Duodenal mucosa (tissue), 2 donors: ENCODE data around the gene ZFR2.

Source experiments
- H3K27ac ChIP-seq: one replicate; pipeline ENCODE4 v1.7.0; 2013; ENCODE audit warnings: low read depth, low read length
- H3K27me3 ChIP-seq, 2 donors: one replicate each; pipeline ENCODE4 v1.7.0; 2013; ENCODE audit warnings: low read length in 2 of 2, control low read depth in 1 of 2; ENCODE audit not compliant: insufficient read depth in 2 of 2, control insufficient read depth in 1 of 2
- H3K36me3 ChIP-seq, 2 donors: one replicate each; pipeline ENCODE4 v1.7.0; 2013; ENCODE audit warnings: low read length in 2 of 2, control low read depth in 1 of 2; ENCODE audit not compliant: insufficient read depth in 2 of 2, control insufficient read depth in 1 of 2
- H3K4me1 ChIP-seq, 2 donors: one replicate each; pipeline ENCODE4 v1.7.0; 2013; ENCODE audit warnings: low read length in 2 of 2, control low read depth in 1 of 2; ENCODE audit not compliant: insufficient read depth in 2 of 2, control insufficient read depth in 1 of 2
- H3K4me3 ChIP-seq, 2 donors: one replicate each; pipeline ENCODE4 v1.7.0; 2013; ENCODE audit warnings: low read length in 2 of 2, low read depth in 1 of 2
- H3K9ac ChIP-seq, 2 donors: one replicate each; pipeline ENCODE4 v1.7.0; 2013; ENCODE audit warnings: low read length in 2 of 2, low read depth in 1 of 2
- H3K9me3 ChIP-seq, 2 donors: one replicate each; pipeline ENCODE4 v1.7.0; 2013; ENCODE audit warnings: low read length in 2 of 2, control low read depth in 1 of 2; ENCODE audit not compliant: control insufficient read depth in 1 of 2

Gene ZFR2

DNA sequence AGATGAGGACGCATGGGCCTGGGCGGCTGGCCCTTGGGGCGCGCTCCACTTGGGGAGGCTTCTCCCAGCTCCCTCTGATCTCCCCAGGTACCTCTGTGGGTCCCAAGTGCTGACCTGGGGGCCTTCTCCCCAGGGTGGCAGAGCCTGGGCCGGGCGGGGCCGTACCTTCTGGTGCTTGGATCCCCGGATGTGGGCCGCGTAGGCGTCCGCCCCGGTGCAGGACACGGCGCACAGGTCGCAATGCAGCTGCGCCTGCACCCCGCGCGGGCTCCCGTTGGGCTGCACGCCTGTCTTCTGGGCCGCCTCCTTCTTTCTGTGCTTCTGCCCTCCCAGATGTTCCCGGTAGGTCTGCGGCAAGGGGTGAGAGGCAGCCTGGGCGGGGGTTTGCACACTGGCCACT lies 41.5 kb downstream of the ZFR2 start:
- Histone ChIP-seq H3K27me3 (no peaks in the 10 kb centered on the region), H3K36me3 (no peaks in the 10 kb centered on the region), H3K9me3 (no peaks in the 10 kb centered on the region), H3K9ac (no peak overlapping the region), H3K4me1 (no peaks in the 10 kb centered on the region), H3K27ac (no peak overlapping the region), H3K4me3 (no peak overlapping the region)

DNA sequence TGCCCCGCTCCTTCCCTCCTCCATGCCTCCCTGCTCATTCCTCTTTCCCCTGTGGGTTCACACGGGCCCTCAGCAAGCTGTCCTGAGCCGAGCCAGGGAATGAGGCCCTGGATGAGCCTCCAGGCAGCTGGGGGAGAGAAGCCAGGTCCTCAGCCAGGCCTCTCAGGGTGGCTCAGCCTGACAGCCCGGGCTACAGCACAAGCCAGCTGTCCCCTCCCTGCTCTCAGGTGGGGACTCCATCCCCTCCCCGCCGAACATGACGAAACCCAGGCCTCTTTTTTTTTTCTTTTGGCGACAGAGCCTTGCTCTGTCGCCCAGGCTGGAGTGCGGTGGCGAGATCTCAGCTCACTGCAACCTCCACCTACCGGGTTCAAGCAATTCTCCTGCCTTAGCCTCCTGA lies 42.7 kb downstream of the ZFR2 start:
- Histone ChIP-seq H3K36me3 (no peaks in the 10 kb centered on the region), H3K27me3 (no peaks in the 10 kb centered on the region), H3K9ac (no peak overlapping the region), H3K4me1 (no peaks in the 10 kb centered on the region), H3K9me3 (no peaks in the 10 kb centered on the region), H3K27ac (no peak overlapping the region), H3K4me3 (no peak overlapping the region)

DNA sequence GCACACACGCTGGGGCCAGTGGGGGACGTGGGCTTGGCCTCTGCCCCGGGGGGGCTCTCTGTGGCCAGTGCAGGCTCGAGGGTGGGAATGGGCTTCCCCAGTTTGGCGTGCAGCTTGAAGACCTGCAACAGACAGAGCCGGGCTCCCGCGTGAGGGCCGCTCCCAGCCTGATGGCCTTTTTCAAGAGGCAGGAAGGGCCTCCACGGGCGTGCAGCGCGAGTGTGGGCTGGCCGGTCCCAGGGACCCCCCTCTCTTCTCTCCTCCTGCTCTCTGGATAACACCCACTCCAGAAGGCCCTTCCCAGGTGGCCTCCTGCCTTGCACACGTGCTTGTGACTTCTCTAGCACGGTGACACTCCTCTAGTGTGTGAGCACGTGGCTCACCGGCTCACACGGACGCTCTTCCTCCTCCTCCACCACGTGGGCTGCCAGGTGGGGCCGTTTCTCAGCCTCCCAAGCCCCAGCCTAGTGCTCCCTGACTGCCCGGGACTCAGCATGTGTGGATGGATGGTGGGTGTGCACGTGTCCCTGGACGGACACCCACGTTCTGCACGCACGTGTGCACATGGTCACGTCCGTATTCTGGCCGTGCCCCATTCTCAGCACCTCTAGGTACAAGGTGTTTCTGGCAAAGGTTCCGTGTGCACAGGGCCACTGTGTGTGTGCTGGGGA lies 43.4 kb downstream of the ZFR2 start:
- Histone ChIP-seq H3K4me1 (no peaks in the 10 kb centered on the region), H3K27me3 (no peaks in the 10 kb centered on the region), H3K36me3 (no peaks in the 10 kb centered on the region), H3K9me3 (no peaks in the 10 kb centered on the region), H3K27ac (no peak overlapping the region), H3K4me3 (no peak overlapping the region), H3K9ac (no peak overlapping the region)

DNA sequence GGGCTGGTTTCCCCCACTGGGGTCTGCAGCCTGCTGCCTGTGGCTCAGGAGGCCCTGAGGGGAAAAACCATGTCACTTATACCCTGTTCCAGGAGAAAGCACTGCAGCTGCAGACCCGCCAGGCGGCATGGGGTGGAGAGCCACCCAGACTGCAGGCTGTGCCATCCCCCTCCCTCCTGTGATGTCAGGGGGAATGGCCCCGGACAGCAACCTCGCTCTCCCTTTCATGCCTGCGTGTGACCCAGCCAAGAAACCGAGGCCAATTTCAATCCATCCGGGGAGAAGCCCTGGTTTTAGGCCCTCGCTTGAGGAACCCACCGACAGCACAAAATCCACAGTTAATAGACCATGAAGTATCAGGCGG lies 45.5 kb downstream of the ZFR2 start:
- Histone ChIP-seq H3K36me3 (no peaks in the 10 kb centered on the region), H3K4me3 (no peak overlapping the region), H3K9ac (no peak overlapping the region), H3K27ac (no peak overlapping the region), H3K4me1 (peaks cover 0 to 4% of the 10 kb centered on the region in 2 donors), H3K27me3 (no peaks in the 10 kb centered on the region), H3K9me3 (no peaks in the 10 kb centered on the region)

DNA sequence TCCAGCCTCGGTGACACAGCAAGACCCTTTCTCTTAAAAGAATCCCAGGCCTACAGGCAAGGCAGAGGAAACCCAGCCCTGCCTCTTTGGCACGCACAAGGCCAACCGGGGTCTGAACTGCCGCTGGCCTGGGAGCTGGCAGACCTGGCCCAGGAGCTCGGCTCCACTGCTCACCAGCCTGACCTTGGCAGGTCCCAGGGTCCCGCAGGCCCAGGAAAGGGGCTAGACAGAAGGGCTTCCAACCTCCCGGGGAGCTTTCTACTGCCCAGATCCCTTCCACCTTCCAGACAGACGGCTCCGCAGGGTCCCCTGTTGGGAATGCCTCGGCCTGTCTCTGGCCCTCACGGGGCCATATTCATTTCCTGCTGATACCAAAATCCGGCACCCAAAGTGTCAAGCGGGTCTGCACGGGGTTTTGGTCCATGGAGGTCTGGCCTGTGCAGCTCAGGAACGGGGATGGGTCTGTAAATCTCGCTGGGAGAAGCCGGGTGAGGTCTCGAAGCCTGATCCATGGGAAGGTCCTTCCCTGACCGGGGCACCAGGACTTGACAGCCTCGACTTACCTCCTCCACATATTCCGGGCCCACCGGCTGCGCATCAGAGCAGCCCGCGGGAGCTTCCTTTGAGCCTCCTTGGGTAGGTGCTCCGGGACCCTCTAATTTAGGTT lies 46.0 kb downstream of the ZFR2 start:
- H3K27me3 ChIP-seq: no peaks in the 10 kb centered on the region
- H3K4me3 ChIP-seq: no peak overlapping the region
- no peaks in the 10 kb centered on the region for H3K9me3 ChIP-seq
- no peak overlapping the region for H3K27ac ChIP-seq
- H3K4me1 ChIP-seq: peaks cover 0 to 4% of the 10 kb centered on the region in 2 donors
- no peaks in the 10 kb centered on the region for H3K36me3 ChIP-seq
- H3K9ac ChIP-seq: no peak overlapping the region

DNA sequence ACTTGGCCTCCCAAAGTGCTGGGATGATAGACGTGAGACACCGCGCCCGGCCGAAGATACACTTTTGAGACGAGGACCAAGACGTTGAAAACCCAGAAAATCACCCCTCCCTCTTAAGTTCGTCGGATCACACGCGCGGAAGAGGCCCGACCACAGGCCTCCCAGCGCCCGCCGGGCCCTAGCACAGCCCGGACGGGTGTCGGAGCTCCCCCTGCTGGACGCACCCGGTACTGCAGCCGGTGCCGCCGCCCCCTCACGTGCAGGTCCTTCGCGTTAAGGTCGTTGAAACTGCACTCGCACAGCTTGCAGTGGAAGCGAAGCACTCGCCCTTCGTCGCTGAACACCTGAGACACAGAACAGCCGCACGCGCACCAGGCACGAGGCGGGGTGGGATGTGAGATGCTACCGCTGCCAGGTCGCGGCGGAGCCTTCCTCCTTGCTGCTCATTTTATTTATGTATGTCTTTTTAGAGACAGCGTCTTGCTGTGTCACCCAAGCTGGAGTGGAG lies 46.9 kb downstream of the ZFR2 start:
- Histone ChIP-seq H3K27ac (no peak overlapping the region), H3K36me3 (no peaks in the 10 kb centered on the region), H3K27me3 (no peaks in the 10 kb centered on the region), H3K9me3 (no peaks in the 10 kb centered on the region), H3K4me3 (peak overlapping the region in 1 of 2 donors; percentile 43), H3K4me1 (peaks cover 0 to 4% of the 10 kb centered on the region in 2 donors), H3K9ac (no peak overlapping the region)

DNA sequence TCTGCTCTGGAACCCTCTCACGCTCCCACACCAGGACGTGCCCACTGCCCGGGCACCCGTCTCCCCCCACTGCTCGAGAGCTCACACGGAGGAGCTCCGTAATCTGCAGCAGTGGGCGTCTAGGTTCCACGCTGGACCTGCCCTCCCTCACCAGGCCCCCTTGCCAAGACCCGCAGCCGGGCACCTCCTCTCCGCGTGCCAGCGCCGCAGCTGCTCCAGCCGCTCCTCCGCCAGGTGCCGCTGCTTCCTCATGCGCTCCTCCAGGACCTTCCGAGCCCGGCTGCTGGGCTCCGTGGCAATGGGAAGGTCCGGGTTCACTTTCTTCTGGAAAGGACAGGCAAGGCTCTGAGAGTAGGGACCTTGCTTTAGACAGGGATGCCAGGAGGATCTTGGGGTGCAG lies 47.7 kb downstream of the ZFR2 start:
- H3K9ac ChIP-seq: no peak overlapping the region
- peaks cover 0 to 4% of the 10 kb centered on the region in 2 donors for H3K4me1 ChIP-seq
- no peaks in the 10 kb centered on the region for H3K36me3 ChIP-seq
- H3K27ac ChIP-seq: no peak overlapping the region
- H3K4me3 ChIP-seq: no peak overlapping the region
- H3K27me3 ChIP-seq: no peaks in the 10 kb centered on the region
- no peaks in the 10 kb centered on the region for H3K9me3 ChIP-seq

DNA sequence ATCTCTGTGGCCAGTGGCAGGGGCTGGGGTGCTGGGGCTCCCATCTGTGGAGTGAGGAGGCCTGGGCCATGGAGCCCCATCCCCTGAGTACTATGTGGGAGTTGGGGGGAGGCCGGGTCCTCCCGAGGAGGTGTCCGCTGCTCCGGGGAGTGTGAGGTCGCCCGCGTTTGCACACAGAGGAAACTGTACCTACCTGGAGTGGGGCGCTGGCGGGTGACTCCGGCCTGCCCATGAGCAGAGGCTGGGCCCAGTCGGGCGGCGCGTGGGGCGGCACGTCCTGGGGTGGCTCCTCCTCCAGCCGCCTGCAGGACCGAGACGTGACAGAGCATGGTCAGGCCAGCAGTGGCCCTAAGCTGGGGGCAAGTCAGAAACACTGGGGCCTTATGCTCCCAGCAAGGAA lies 48.8 kb downstream of the ZFR2 start:
- H3K27ac ChIP-seq: no peak overlapping the region
- H3K36me3 ChIP-seq: no peaks in the 10 kb centered on the region
- H3K9me3 ChIP-seq: no peaks in the 10 kb centered on the region
- H3K4me1 ChIP-seq: peaks cover 0 to 4% of the 10 kb centered on the region in 2 donors
- H3K9ac ChIP-seq: no peak overlapping the region
- H3K4me3 ChIP-seq: no peak overlapping the region
- no peaks in the 10 kb centered on the region for H3K27me3 ChIP-seq

DNA sequence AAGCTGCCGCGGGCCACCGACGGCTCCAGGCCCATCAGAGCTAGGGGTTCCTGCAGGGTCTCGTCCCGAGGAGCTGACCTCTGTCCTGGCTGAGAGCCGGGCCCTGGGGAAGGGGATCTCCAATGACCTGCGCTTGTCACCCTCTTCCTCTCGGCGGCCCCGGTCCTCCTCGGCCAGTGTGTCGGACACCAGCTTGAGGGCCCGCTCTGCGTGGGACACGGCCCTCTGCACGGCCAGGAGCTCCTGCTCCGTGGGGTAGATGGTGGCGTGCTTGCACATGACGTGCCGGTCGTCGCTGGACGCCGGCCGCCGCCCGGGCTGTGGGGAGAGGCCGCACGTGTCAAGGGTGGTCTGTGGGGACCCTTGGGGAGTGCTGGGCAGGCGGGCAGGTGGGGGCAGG lies 49.9 kb downstream of the ZFR2 start:
- H3K27me3 ChIP-seq: no peaks in the 10 kb centered on the region
- no peak overlapping the region for H3K9ac ChIP-seq
- H3K4me3 ChIP-seq: no peak overlapping the region
- no peaks in the 10 kb centered on the region for H3K9me3 ChIP-seq
- H3K27ac ChIP-seq: no peak overlapping the region
- peaks cover 0 to 4% of the 10 kb centered on the region in 2 donors for H3K4me1 ChIP-seq
- no peaks in the 10 kb centered on the region for H3K36me3 ChIP-seq

DNA sequence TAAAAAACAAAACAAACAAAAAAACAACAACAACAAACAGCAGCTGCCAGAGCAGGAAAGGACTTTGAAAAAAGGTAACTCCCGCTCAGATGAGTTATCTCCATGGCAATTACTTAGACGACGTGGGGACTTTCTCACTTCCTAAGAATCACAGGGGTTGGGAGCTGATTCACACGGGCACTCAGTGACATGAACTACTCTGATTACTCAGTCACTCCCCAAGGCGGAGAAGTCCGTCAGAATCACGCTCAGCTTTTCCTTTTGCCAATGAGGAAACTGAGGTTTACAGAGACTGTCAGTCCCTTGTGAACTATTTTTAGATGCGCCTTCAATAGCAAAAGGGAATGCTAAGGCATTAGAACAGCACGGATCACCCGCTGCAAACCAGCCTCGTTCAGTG lies 50.4 kb downstream of the ZFR2 start:
- Histone ChIP-seq H3K4me3 (no peak overlapping the region), H3K27me3 (no peaks in the 10 kb centered on the region), H3K4me1 (peaks cover under 1 to 8% of the 10 kb centered on the region in 2 donors), H3K9ac (no peak overlapping the region), H3K36me3 (no peaks in the 10 kb centered on the region), H3K9me3 (no peaks in the 10 kb centered on the region), H3K27ac (no peak overlapping the region)
